Stomach (tissue), 4 donors: ENCODE measurements around the gene STAT5A.

Experiments
- CTCF ChIP-seq, 7 experiments: fragments of 450-650 bp in 4 of 7; fragments of 200-600 bp in 3 of 7; sonication (generic) in 3 of 7; IDR thresholded peaks; one replicate each; pipeline ENCODE4 v1.5.1; 2016 to 2019; ENCODE audit warnings: antibody characterized with exemption in 7 of 7, control low read depth in 2 of 7, mild to moderate bottlenecking in 1 of 7
- POLR2A ChIP-seq, 4 donors: fragments of 450-650 bp; IDR thresholded peaks; one replicate each; pipeline ENCODE4 v1.6.1; 2016; ENCODE audit warnings: antibody characterized with exemption in 4 of 4, control low read depth in 2 of 4, mild to moderate bottlenecking in 1 of 4, moderate library complexity in 1 of 4

DNA sequence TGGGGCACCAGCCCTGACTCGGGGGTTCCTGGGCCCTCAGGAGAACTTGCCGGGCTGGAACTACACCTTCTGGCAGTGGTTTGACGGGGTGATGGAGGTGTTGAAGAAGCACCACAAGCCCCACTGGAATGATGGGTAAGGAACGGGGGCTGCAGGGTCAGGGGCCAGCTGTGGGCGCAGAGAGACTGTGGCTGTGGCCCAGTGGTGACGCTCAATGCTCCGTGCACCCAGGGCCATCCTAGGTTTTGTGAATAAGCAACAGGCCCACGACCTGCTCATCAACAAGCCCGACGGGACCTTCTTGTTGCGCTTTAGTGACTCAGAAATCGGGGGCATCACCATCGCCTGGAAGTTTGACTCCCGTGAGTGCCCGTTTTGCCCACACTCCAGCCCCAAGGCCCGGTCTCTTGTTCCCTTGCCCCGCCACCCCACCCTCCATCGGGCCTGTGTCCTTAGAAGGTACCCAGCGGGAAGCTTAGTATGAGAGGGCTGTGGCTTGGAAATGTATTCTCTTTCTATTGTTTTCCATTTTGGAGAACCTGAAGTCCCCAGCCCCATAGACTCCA, 19.1 kb downstream of the STAT5A start:
- TF ChIP-seq POLR2A (IDR thresholded peaks at IDR 0.05) (no peak), CTCF (IDR thresholded peaks at IDR 0.05) (no peak)
